NCI-H510A (cell line): ENCODE data around the gene IMPDH2.

Source experiments
- DNase-seq: peaks from one replicate; lab custom pipeline; 2025; lab: John Stamatoyannopoulos, UW

IMPDH2 gene

DNA sequence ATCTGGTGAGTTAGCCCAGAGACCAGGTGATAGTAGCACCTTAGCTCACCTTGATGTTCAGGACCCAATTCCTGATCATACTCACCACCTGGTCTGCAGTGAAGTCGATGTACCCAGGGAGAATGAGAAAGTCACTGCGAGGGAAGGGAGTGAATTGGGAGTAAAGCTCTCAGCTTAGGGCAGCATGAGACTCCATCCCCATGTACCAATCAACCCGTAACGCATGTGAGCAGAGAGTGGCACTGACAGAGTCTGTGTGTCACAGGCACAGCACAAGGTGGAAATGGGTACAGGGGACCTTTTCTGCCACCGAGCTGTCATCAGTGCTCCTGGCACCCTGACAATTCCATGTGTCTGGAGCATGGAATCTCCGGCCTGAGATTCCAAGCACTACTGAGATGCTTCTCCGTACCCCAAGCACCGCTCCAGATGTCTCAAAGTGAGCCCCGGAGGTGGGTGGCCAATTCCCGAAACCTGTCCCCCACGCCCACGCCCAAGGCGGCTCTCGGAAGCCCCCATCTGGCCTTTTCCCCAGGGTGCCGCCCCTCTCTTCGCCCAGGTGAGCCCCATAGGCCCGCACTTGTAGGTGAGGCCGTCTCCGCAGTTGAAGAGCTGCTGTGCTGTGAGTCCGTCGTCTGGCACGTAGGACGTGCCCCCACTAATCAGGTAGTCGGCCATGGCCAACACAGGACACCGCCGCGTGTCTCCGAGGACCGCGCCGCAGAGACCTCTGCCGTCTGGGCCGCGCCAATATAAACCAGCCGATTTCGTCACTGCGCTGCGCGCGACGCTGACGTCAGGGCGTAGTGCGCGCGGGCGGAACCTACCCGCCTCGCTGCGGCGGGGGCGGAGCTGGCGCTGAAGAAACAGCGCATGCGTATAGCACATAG is at the start of gene IMPDH2:
IMPDH2 (minus strand) TSS at position 726 of the 890 bp plus-strand sequence; CDS start at position 678, 48 bp downstream.
- peak; percentile 68 for DNase-seq

DNA sequence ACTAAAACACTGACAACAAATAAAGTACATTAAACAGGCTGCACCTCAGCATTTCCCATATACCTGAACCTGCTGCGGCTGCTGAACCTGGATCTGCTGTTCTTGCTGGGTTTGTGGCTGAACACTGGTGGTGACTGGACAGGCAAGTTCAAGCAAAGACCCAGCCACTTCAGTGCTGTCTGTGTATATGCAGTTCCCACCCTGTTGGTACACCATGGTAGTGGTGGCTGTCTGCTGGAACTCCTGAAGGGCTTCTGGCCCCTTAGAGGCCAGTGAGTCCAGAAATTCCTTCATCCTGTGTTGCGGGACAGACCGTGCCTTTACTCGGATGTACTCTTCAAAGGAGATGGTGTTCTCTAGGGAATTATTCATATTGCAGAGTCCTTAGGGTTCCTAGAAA is 47.4 kb upstream of the IMPDH2 start:
- DNase-seq, result no peak

DNA sequence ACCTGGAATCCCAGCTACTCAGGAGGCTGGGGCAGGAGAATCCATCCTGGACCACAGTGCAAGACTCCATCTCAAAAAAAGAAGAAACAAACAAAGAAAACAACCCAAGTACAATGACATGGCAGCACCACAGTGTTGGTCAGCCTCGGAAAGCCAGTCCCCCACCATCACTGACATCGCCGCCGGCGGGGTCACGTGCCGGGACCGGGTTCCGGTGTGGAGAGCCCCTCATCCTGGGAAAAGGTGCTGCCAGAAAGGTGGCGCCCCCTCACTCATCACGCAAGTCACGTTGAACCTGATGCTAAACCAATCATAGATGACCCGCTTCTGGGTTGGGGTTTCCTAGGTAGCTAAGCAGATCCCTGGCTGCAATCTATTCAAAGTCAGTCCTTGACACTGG is 46.9 kb upstream of the IMPDH2 start:
- no peak for DNase-seq

DNA sequence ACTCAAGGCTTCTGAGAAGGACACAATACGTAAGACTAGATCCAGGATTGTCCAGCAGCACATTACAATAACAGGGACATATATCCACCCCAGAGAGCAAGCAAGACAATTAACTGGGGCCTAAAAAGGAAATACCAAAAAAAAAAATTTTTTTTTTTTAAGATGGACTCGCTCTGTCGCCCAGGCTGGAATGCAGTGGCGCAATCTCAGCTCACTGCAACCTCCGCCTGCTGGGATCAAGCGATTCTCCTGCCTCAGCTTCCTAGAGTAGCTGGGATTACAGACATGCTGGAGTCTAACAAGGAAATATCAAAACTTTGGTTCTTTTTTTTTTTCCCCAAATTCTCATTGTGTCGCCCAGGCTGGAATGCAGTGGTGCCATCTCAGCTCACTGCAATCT is 28.8 kb upstream of the IMPDH2 start:
- no peak for DNase-seq

DNA sequence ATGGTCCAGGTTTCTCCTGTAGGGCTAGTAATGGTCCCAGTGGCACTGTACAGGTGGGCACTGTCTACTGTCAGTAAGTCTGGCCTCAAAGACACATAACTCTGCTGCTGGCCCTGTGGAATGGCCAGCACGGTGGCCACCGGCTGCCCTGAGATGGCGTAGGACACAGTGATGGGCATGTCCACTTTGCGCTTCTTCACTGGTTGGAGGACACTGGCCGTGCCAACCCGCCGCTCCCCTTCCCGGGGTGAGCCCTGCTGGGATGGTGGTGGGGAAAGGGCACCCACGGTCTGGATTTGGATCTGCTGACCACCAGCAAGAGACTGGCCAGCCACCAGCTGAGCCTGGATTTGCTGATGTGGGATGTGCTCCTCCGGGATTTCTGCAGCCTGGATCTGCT is 28.1 kb upstream of the IMPDH2 start:
- DNase-seq, result no peak

DNA sequence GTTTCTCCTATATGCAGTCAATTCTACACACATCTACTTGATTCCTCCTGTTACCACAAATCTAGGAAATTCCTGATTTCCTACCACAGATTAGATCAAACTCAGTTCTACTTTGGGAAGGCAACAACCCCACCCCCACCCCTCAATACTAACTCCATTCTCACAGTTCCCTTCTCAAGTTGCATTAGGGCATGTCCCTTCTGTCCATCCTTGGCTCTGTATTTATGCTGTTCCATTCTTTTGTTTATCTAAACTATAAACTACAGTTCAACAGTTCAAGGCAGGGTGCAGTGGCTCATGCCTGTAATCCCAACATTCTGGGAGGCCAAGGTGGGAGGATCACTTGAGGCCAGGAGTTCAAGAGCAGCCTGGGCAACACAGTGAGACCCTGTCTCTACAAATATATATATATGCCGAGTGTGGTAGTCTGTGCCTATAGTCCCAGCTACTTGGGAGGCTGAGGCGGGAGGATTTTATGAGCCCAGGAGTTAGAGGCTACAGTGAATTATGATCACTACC is 25.2 kb upstream of the IMPDH2 start:
- no peak for DNase-seq

DNA sequence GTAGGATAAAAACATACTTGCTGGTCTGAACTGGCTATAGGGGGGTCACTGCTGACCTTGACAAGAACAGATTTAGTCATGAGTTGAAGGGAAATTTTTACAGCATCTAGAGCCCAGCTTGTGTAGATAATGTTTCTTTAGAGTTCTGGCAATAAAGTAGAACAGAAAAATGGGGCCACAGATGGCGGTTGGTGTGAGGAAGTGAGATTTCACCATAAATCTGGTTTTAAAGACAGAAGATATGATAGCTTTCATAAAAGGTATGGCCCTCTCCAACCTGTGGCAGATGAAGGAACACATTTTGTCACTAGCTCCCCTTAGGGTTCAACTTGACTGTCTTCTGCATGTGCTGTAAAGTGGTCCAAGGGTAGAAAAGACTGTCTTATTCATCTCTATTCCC is 24.3 kb upstream of the IMPDH2 start:
- DNase-seq, result no peak

DNA sequence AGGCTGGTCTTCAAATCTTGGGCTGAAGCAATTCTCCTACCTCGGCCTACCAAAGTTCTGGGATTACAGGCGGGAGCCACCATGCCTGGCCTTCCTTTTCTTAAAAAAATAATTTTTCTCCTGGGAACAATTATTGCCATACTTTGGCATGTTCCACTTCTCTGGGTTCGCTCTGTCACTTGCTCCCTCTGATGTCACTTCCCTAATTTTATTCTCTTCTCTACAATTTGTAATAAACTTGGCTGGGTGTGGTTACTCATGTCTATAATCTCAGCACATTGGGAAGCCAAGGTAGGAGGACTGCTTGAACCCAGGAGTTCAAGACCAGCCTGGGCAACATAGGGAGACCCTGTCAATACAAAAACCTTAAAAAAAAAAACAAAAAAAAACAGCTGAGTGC is 6.1 kb upstream of the IMPDH2 start:
- no peak for DNase-seq

DNA sequence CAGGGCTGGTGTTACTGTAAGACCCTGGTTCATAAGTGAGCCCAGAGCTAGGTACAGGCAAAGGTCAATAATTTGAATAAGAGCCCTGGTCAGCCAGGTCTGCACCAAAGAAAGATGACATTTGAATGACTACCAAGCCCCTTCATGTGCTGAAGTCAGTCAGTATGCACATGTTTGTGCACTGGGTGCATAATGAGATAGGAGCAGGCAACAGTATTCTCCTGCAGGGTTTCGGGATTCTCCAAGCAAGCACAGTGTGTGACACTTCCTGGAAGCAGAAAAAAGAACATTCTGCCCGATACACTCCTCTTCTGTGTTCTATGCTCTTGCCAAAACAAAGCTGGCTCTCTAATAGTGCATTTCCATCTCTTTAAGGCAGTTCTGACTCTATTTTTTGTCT is 5.5 kb upstream of the IMPDH2 start:
- no peak for DNase-seq

DNA sequence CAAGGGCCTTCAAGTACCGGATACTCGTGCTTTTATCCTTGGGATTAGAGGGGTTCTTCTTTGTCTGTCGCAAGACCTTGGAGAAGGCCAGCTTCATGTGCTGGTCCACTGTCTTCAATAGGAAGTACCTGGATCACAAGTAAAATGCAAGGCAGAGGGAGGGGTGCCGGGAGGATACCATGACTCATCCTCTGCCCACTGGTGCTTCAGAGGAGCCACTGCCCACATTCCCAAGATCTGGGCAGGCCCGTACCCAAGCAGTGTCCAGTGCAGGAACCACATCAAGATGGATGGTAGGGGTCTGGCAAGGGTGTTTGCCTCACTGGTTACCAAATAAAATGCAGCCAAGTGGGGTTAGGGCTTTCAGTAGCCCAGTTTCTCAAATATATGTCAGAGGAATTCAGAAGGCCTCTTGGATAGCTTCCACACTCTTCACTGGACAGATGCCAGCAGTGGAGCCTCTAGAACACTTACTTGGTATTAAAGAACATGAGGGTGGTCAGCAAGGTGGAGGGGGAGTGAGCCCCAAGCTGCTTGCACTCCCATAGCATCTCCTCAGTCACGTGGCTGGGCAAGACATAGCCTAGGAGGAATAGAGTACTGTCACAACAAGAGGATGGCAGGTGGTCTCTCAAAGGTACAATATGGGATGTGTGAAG is 3.6 kb upstream of the IMPDH2 start:
- no peak for DNase-seq

DNA sequence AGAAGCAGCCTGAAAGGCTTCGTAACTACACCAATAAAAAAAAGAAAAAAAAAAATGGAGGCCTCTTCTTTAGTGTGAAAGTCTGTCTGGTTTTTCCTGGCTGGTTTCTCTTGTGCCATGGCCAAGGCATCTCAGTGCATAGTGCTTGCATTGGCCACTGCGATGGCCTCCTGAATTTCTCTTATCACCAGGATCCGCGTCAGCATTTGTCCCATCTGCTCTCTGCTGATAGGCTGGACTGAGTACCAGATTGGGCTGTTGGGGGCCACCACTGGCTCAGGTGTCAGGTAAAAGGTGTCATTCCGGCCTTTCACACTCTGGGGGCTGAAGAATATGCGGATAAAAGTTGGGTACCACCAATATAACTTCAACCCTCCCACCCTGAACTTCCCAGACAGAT is 1.1 kb upstream of the IMPDH2 start:
- no peak for DNase-seq

DNA sequence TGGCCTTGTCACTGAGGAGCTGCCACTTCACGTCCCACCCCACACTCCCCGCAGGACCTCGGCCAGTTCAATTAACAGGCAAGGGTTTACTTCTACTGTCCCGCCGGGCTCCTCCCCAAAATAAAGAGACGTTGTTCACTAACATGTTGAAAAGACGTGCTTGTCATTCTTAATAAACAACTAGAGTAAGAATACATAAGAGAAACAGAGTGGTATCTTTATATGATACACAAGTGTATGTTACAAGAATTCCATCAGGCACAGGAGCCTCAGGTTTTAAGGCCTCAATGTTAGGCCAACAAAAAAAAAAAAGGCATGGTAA is 326 bp upstream of the IMPDH2 start:
- DNase-seq, result no peak

DNA sequence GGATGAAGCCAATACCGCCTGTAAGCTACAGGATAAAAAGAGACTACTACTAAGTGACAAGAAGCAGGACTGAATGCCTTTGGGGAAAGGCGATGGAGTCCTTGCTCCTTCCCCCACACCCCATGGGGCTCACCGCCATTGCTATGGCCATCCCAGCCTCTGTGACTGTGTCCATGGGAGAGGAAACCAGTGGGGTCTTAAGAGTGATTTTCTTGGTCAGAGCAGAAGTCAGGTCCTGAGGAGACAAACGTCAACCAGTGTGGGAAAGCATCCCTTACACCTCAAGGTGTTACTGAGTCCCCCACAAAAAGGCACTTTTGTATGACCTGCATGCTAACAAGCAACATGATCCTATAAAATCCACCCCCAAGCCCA is 913 bp downstream of the IMPDH2 start:
- no peak for DNase-seq

DNA sequence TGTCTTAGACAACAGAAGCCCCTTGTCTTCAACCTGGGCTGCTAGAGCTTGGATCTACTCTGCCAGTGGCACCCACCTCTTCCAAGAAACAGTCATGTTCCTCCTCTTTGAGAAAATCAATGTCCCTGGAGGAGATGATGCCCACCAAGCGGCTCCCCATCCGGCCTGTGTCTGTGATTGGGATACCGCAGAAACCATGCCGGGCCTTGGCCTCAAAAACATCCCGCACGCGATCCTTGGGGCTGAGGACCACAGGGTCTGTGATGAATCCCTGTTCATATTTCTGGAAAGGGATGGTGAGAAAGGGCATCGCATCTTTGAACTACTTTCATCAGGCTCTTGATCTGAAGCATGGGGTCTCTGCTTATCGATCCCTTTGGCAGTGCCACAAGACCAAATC is 1.6 kb downstream of the IMPDH2 start:
- DNase-seq, result no peak

DNA sequence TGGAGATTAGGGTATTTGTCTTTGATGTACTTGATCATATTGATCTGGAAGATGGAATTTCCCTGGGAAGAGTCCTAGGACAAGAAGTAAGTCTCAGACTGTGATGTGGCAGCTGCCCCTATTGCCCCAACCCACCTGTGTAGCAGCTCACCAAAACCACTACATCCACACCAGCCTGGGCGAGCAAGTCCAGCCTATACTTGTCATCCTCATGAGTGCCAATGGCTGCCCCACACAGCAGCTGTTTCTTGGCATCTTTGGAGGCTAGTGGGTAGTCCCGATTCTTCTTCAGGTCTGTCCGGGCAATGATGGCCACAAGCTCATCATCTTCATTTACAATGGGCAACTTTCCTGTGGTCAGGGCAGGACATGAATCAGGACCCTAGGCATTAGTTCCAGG is 2.7 kb downstream of the IMPDH2 start:
- no peak for DNase-seq

DNA sequence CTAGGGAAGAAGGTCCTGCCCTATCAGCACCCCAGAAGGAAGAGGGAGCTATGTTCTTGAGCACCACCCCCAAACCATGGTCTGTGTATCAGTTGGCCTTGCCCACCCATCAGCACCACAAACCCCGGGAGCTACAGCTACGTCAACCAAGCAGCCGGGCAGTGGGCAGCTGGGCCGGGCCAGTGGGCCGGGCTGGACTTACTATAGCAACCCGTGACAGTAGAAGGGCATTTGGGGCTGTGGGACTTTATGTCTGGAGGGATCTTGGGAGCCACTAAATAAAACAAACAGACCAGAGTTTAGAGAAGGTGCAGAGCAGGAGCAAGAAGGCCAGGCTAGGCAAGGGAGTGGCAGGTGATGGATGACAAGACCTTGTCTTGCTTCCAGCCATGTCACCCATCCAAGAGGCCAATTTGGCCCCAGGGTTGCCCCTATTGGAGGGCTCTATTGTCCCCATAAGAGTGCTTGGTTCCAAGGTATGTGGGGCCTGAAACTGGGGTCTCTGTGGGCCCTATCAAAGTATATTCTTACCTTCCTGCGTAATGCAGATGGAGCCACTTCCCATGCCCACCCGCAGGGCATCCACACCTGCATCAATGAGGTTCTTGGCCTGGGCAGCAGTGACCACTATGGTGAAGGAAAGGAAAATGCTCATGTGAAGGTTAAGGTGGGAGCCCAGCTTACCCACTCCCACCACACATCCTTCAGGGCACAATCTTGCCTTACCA is 3.2 kb downstream of the IMPDH2 start:
- DNase-seq, result no peak

DNA sequence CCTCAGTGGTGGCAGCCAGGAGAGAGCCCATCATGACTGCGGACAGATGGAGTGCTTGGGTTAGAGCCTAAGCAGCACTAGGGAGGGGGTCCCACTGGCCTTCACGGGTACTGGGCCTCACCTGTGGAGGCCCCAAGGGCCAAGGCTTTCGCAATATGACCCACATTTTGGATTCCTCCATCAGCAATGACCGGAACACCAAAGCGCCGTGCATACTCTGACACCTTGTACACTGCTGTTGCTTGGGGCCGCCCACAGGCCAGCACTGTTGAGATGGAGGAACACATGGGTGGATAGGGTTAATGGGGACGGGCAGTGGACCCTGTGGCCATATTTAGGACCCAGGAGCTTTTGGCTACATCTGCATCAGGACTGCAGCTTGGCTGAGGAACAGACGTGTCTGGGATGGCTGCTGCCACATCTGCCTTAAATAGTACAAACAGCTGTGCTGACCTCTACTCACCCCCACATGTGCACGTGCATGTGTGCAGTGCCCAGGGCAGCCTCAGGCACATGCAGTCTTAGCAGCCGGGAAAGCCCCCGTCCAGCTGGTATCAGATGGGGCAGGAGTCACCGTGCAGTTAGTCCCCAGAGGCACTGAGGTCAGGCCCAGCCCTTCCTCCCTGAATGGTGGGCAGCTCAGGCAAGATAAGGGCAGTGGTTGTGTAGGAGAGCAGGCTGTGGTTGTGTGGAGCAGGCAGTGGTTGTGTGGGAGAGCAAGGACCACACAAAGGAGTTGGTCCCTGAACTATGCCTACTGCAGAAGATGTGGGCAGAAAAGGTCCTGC is 4.0 kb downstream of the IMPDH2 start:
- DNase-seq, result no peak

DNA sequence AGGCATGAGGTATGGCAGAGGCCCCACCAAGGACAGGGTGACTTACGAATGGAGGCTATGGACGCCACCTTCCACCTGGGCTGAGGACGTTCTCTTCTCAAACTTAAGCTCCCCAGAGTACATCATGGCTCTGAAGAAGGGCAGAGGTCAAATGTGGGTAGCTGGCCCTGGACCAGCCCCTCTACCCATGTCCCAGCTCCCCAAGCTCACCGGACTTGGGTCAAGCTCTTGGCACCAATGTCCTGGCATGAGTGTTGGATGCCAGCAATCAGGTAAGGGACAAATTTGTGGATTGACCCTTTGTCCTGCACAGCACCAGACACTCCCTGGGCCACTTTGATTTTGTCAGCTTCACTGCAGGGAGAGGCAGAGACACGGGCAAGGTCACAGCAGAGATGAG is 4.7 kb downstream of the IMPDH2 start:
- no peak for DNase-seq

DNA sequence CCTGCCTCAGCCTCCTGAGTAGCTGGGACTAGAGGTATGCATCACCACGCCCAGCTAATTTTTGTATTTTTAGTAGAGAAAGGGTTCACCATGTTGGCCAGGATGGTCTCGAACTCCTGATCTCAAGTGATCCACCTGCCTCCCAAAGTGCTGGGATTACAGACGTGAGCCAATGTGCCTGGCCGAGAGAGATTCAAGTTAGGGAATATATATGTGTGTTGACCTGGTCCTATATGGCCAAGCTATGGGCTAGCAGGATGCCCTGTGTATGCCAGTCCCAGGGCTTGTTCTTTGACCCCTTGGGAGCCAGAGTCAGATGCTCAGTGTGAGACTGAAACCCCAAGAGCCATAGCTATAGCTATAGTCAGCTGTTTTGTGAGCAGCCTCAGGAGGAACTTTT is 5.4 kb downstream of the IMPDH2 start:
- no peak for DNase-seq

DNA sequence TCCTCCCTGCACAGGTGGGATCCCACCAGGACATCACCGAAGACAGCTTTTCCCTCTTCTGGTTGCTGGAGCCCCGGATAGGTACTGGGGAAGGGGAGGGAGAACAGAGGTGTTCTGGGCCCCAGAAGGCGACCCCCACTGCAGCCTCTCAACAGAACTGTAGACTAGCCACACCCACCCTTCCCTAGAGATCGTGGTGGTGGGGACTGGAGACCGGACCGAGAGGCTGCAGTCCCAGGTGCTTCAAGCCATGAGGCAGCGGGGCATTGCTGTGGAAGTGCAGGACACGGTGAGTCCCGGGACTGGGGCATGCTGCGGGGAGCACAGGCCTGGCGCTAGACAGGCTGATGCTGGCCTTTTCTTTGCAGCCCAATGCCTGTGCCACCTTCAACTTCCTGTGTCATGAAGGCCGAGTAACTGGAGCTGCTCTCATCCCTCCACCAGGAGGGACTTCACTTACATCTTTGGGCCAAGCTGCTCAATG is 6.5 kb downstream of the IMPDH2 start:
- no peak for DNase-seq

DNA sequence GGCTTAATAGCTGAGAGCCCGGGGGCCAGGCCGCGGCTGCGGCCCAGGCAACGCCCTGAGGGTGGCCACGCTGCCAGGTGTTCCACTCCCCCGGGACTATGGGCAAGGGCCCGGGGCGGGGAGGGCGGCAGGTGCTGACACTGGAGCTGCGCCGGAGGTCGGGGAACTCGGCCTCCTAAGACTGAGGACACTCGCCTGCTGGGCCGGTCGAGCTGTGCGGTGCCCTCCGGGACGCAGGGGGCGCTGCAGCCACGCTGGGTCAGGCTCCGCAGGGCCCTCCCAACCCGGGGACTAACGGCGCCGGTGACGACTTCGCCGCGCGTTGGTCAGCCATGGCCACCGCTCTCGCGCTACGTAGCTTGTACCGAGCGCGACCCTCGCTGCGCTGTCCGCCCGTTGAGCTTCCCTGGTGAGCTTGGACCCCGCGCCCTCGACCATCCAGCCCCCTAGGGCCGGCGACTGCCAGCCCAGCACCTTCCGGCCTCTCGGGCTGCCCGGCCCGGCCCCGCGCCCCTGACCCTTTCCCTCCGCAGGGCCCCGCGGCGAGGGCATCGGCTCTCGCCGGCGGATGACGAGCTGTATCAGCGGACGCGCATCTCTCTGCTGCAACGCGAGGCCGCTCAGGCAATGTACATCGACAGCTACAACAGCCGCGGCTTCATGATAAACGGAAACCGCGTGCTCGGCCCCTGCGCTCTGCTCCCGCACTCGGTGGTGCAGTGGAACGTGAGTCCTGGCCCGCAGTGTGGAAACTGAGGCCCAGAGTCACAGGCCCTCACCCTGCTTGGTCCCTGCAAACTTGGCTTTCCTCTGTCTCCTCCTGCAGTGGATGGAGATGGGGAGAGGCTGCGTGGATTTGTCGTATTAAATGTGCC is 7.1 kb downstream of the IMPDH2 start, which contains the start of gene NDUFAF3:
NDUFAF3 (plus strand) TSS at position 309 of the 875 bp plus-strand sequence; CDS start at position 333, 24 bp downstream.
- DNase-seq, result peak; percentile 91
